Left ventricle myocardium inferior (tissue), 1 donor: ENCODE measurements around the gene TRMT2A. TPM values are rescaled to one million over a fixed set of nuclear protein-coding genes. Genes with fewer than 3 reads are reported as not detected.
"Not testable (repeated sequence)": the region's sequence is repeated elsewhere in the genome, so short reads cannot be mapped to it uniquely, and the experiment has no call there.

ENCODE experiments used
- DNase-seq: peaks from one replicate; pipeline ENCODE4 v3.0.0-alpha.2; 2020
- H3K27ac ChIP-seq: fragments of 200-600 bp; replicated peaks from 2 replicates; pipeline ENCODE4 v1.8.0; 2021
- H3K27me3 ChIP-seq: fragments of 200-600 bp; 2 replicates; pipeline ENCODE4 v1.8.0; 2021; ENCODE audit warnings: low read depth
- H3K36me3 ChIP-seq: fragments of 200-600 bp; 2 replicates; pipeline ENCODE4 v1.8.0; 2021
- H3K4me1 ChIP-seq: fragments of 200-600 bp; 2 replicates; pipeline ENCODE4 v1.8.0; 2021
- H3K4me3 ChIP-seq: fragments of 200-600 bp; 2 replicates; pipeline ENCODE4 v1.8.0; 2021; ENCODE audit warnings: mild to moderate bottlenecking, moderate library complexity
- H3K9me3 ChIP-seq: fragments of 200-600 bp; replicated peaks from 2 replicates; pipeline ENCODE4 v1.8.0; 2021
- intact Hi-C: fragments of 100-400 bp; cut with micrococcal nuclease; formaldehyde crosslinking; loops from one replicate; pipeline ENCODE4 v1.11.0; 2022
- total RNA-seq: library from RNA; stranded (reverse); fragmentation: NEBNext Ultra II Directional; extraction: Animal tissue kit (Norgen Biotek cat#: 25700); gene quantifications from one replicate; pipeline ENCODE4 v1.2.1, GENCODE V29; 2021
- TF ChIP-seq, protein P1 (sequence below): fragments of 200-600 bp; IDR thresholded peaks from 2 replicates; pipeline ENCODE4 v1.8.0; 2021; ENCODE audit warnings: antibody characterized with exemption, mild to moderate bottlenecking, borderline replicate concordance
- donor health status: DM: no; HTN: yes; CAD: no; lungs with severe emphysema.

TRMT2A gene
- total RNA-seq, 1 donor from 2014 or later, result 27.8 TPM

DNA sequence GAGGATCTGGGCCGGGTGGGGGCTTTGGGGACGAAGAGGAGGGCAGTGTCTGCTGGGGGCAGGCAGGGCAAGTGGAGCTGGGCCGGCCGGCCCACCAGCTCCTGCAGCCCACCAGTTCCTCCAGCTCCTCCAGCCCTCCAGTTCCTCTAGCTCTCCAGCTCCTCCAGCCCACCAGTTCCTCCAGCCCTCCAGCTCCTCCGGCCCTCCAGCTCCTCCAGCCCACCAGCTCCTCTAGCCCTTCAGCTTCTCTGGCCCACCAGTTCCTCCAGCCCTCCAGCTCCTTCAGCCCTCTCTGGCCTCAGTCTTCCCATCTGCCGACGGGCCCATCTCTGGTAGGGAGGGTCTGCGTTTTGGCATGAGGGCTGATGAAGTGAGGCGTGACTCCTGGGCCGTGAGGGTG is 43.0 kb upstream of the TRMT2A start:
- Histone ChIP-seq H3K36me3 (no peaks in the 10 kb centered on the region), H3K27ac (no peak overlapping the region), H3K4me1 (peaks cover 3% of the 10 kb centered on the region), H3K27me3 (peaks cover 17% of the 10 kb centered on the region), H3K9me3 (no peaks in the 10 kb centered on the region), H3K4me3 (no peak overlapping the region)
- TF ChIP-seq, protein P1, sequence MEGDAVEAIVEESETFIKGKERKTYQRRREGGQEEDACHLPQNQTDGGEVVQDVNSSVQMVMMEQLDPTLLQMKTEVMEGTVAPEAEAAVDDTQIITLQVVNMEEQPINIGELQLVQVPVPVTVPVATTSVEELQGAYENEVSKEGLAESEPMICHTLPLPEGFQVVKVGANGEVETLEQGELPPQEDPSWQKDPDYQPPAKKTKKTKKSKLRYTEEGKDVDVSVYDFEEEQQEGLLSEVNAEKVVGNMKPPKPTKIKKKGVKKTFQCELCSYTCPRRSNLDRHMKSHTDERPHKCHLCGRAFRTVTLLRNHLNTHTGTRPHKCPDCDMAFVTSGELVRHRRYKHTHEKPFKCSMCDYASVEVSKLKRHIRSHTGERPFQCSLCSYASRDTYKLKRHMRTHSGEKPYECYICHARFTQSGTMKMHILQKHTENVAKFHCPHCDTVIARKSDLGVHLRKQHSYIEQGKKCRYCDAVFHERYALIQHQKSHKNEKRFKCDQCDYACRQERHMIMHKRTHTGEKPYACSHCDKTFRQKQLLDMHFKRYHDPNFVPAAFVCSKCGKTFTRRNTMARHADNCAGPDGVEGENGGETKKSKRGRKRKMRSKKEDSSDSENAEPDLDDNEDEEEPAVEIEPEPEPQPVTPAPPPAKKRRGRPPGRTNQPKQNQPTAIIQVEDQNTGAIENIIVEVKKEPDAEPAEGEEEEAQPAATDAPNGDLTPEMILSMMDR, result no peak
- intact Hi-C loops, result no loop called here
- no peak for DNase-seq

DNA sequence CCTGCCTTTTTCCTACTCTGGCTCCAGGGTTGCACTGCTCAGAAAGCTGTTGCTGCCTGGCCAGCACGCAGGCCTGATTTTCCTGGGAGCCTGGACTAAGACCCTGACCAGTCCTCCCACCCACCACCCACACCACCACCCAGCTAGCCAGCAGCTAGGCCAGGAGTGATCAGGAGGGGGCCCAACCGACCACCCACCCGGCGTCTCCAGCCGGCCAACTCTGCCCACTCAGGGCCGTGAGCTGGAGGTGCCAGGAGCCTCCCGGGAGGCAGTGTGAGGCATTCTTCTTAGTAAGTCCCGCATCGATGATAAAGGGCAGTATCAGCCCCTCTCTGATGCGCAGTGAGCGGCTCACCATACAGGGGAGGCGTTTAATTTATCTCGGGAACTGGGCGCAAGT is 42.5 kb upstream of the TRMT2A start:
- H3K9me3 ChIP-seq, H3K4me1 ChIP-seq, H3K27ac ChIP-seq, H3K36me3 ChIP-seq, H3K4me3 ChIP-seq, DNase-seq: not testable (repeated sequence)
- peaks cover 22% of the 10 kb centered on the region for H3K27me3 ChIP-seq
- intact Hi-C loops, result loop anchor here (5.0 kb wide), 1 partner anchor 128 kb away; no protein-coding TSS in a partner anchor

DNA sequence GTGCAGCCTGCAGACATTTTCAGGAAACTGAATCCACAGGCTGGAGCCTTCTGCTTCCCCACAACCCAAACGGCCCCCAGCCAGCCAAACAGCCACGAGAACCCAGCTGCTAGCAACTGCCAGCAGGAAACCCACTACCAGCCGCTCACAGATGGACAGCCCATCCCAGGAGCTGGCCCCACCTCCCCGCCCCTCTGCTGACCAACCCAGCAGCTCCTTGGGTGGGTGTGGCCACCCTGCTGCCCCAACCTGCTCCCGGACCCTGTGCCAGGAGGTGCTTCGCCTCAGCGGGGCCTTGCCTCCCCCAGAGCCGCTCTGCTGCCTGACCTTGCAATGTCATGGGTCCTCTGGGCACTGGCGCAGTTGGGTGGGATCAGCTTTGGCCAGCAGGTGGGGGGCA is 42.0 kb upstream of the TRMT2A start:
- peaks cover 25% of the 10 kb centered on the region for H3K27me3 ChIP-seq
- intact Hi-C loops, result loop anchor here (5.0 kb wide), 1 partner anchor 128 kb away; no protein-coding TSS in a partner anchor
- no peak for DNase-seq

DNA sequence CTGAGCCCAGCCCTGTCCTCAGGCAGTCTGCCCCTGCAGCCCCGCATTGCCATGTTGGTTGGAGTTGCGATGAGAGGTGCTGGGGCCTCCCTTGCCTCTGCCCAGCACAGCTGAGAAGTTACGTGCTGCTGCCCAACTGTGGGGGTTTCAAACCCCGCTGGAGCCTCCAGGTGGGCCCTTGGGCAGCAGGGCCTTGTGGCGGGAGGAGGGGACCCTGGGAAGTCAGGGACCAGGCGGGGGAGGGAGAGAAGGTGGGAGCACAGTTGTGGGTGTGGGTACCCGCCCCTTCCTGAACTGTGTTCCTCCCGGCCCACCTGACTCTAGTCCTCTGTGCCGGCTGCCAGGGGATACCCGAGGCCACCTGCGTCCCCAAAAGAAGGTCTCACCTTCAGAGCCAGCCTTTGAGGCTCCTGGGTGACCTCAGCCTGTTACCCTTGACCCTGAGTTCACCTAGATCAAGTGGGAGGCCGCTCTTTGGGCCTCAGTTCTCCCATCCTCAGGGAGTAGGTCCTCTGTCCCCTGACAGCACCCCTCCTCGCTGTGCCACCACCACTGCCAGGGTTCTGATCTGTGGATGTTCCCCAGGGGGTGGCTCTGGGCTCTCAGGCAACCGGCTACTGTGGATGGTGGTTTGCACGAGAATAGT is 41.5 kb upstream of the TRMT2A start:
- Histone ChIP-seq H3K4me3 (no peak overlapping the region), H3K27me3 (peaks cover 25% of the 10 kb centered on the region), H3K9me3 (no peaks in the 10 kb centered on the region), H3K36me3 (no peaks in the 10 kb centered on the region), H3K27ac (no peak overlapping the region), H3K4me1 (peaks cover 3% of the 10 kb centered on the region)
- intact Hi-C loops, result loop anchor here (5.0 kb wide), 1 partner anchor 129 kb away; no protein-coding TSS in a partner anchor
- TF ChIP-seq, protein P1, result no peak
- no peak for DNase-seq

More for the DNA sequence above, 42.0 kb upstream of the TRMT2A start:
- Histone ChIP-seq H3K36me3 (no peaks in the 10 kb centered on the region), H3K27ac (no peak overlapping the region), H3K4me3 (no peak overlapping the region), H3K9me3 (no peaks in the 10 kb centered on the region), H3K4me1 (peaks cover 3% of the 10 kb centered on the region)
- TF ChIP-seq, protein P1, result no peak

DNA sequence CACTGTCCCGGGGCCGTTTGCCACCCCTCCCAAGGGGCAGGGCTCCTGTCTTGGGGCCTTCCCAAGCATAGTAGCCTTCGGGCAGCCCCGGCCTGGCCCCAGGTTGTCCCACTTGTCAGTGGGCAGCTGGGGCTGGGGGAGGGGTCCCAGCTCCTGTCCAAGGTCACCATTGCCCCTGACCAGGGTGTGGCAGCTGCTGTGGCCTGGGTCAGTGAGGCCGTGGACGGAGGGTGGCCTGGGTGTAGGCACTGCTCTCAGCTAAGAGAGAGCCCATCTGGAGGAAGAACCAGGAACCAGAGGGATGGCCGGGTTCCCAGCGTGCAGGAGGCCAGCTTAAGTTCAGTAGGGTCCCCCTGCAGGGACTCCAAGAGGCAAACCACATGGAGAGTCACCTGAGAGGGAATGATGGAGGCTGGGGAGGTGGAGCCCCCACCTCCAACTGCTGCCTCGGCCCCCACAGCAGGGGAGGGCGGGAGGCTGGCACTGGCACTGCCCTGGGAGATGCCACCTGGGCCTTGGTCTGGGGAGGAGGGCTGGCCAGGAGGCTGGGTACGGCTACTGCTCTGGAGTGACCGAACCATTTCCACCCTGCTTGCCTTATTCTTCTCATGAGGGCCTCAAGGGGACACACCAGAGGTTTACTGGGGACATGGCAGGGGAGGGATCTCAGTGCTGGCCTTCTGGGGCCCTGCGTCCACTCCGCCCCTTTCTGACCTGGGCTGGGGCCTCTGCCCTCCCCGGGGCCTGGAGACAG is 40.6 kb upstream of the TRMT2A start:
- no peak for DNase-seq
- TF ChIP-seq, protein P1, result no peak
- no peak overlapping the region for H3K27ac ChIP-seq
- intact Hi-C loops, result loop anchor here (5.0 kb wide), 1 partner anchor 130 kb away; no protein-coding TSS in a partner anchor
- H3K36me3 ChIP-seq, result no peaks in the 10 kb centered on the region
- H3K27me3 ChIP-seq, result peaks cover 25% of the 10 kb centered on the region
- H3K4me1 ChIP-seq, result peaks cover 3% of the 10 kb centered on the region
- no peak overlapping the region for H3K4me3 ChIP-seq
- H3K9me3 ChIP-seq, result no peaks in the 10 kb centered on the region
